ENCODE results near the gene MAP3K20.

DNA sequence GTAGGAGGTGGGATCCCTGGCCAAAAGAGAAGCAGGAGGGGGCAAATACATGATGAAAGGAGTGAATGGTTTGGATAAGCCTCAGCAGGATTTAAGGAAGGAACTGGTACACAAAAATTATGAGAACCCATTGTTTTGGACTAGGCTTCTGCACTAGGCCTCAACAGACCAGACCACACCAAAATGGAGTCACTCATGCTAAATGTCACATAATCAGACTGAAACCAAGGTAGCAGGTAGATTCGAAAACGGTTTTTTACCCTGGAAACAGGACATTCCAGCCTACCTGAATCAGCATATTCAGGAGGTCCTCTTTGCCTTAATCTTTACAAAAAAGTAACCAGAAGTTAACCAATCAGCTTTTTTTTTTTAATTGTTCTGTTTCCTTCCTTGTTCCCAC, 229.7 kb downstream of the MAP3K20 start:
- TF ChIP-seq, protein P1, sequence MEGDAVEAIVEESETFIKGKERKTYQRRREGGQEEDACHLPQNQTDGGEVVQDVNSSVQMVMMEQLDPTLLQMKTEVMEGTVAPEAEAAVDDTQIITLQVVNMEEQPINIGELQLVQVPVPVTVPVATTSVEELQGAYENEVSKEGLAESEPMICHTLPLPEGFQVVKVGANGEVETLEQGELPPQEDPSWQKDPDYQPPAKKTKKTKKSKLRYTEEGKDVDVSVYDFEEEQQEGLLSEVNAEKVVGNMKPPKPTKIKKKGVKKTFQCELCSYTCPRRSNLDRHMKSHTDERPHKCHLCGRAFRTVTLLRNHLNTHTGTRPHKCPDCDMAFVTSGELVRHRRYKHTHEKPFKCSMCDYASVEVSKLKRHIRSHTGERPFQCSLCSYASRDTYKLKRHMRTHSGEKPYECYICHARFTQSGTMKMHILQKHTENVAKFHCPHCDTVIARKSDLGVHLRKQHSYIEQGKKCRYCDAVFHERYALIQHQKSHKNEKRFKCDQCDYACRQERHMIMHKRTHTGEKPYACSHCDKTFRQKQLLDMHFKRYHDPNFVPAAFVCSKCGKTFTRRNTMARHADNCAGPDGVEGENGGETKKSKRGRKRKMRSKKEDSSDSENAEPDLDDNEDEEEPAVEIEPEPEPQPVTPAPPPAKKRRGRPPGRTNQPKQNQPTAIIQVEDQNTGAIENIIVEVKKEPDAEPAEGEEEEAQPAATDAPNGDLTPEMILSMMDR (IDR thresholded peaks at IDR 0.05): no peak
- TF ChIP-seq POLR2AphosphoS5 (IDR thresholded peaks at IDR 0.05): no peak
